C4-2B (cell line): ENCODE results near the gene CMIP.

Experiments used
- CTCF ChIP-seq: fragments of 450-650 bp; conservative IDR thresholded peaks from 2 replicates; pipeline ENCODE4 v1.5.1; 2017; ENCODE audit warnings: mild to moderate bottlenecking
- ZFX ChIP-seq: fragments of 450-650 bp; IDR thresholded peaks from 2 replicates; pipeline ENCODE4 v1.6.1; 2017

- TF ChIP-seq CTCF (no peak), ZFX (no peak)
Observed at GRCh38 chr16:81700071-81700779, 255.6 kb downstream of the CMIP start.
